BLaER1 (cell line): ENCODE data around the gene OR51I2.

Experiments used
- H3K27ac ChIP-seq: shearing (Covaris generic); formaldehyde crosslinking; 2 replicates; pipeline ENCODE4 v1.8.1; 2022
- H3K27me3 ChIP-seq: shearing (Covaris generic); formaldehyde crosslinking; 2 replicates; pipeline ENCODE4 v1.8.1; 2022
- H3K36me3 ChIP-seq: shearing (Covaris generic); formaldehyde crosslinking; 2 replicates; pipeline ENCODE4 v1.8.1; 2022
- H3K4me1 ChIP-seq: shearing (Covaris generic); formaldehyde crosslinking; 2 replicates; pipeline ENCODE4 v1.8.1; 2022
- H3K4me2 ChIP-seq: shearing (Covaris generic); formaldehyde crosslinking; 2 replicates; pipeline ENCODE4 v1.8.1; 2022
- H3K4me3 ChIP-seq: shearing (Covaris generic); formaldehyde crosslinking; 2 replicates; pipeline ENCODE4 v1.8.1; 2022
- H3K9ac ChIP-seq: shearing (Covaris generic); formaldehyde crosslinking; 2 replicates; pipeline ENCODE4 v1.8.1; 2022
- H3K9me3 ChIP-seq: shearing (Covaris generic); formaldehyde crosslinking; 2 replicates; pipeline ENCODE4 v1.8.1; 2022
- H4K20me1 ChIP-seq: shearing (Covaris generic); formaldehyde crosslinking; 2 replicates; pipeline ENCODE4 v1.8.1; 2022
- Cebpa-rat ChIP-seq: shearing (Covaris generic); IDR thresholded peaks from 2 replicates; pipeline ENCODE4 v1.8.1; 2022

OR51I2 gene

GRCh38 chr11:5449023-5449422 is at the start of gene OR51I2:
Gene OR51I2, plus strand, starts transcription at chr11:5449323. Its CDS starts 4,166 bp downstream, at chr11:5453489.
- Histone ChIP-seq H3K9me3 (no peaks in the 10 kb centered on the region), H3K4me3 (no peak within 1 kb of the TSS), H3K4me2 (no peak within 1 kb of the TSS), H4K20me1 (no peaks in the 10 kb centered on the region), H3K4me1 (no peaks in the 10 kb centered on the region), H3K36me3 (no peaks in the 10 kb centered on the region), H3K27me3 (no peaks in the 10 kb centered on the region), H3K9ac (no peak within 1 kb of the TSS), H3K27ac (no peak within 1 kb of the TSS)
- no peak for TF ChIP-seq Cebpa-rat

GRCh38 chr11:5405173-5405572 is 44.0 kb upstream of the OR51I2 start:
- H3K4me1 ChIP-seq, result no peaks in the 10 kb centered on the region
- H3K4me3 ChIP-seq, result no peak overlapping the region
- H3K9ac ChIP-seq, result no peak overlapping the region
- no peaks in the 10 kb centered on the region for H3K27me3 ChIP-seq
- H3K27ac ChIP-seq, result no peak overlapping the region
- H4K20me1 ChIP-seq, result no peaks in the 10 kb centered on the region
- TF ChIP-seq Cebpa-rat, result no peak
- H3K9me3 ChIP-seq, result no peaks in the 10 kb centered on the region
- H3K4me2 ChIP-seq, result no peak overlapping the region
- no peaks in the 10 kb centered on the region for H3K36me3 ChIP-seq

- H3K27me3 ChIP-seq, result no peaks in the 10 kb centered on the region
- no peak overlapping the region for H3K27ac ChIP-seq
- H3K9me3 ChIP-seq, result peaks cover 3% of the 10 kb centered on the region; the same call in 1 of the 2 replicates
- H4K20me1 ChIP-seq, result no peaks in the 10 kb centered on the region
- no peaks in the 10 kb centered on the region for H3K36me3 ChIP-seq
- no peaks in the 10 kb centered on the region for H3K4me1 ChIP-seq
- no peak for TF ChIP-seq Cebpa-rat
- H3K9ac ChIP-seq, result no peak overlapping the region
- H3K4me3 ChIP-seq, result no peak overlapping the region
- H3K4me2 ChIP-seq, result no peak overlapping the region
Observed at GRCh38 chr11:5420993-5421392, 28.1 kb upstream of the OR51I2 start.

- Histone ChIP-seq H3K4me3 (no peak within 1 kb of the TSS), H3K36me3 (no peaks in the 10 kb centered on the region), H3K27me3 (no peaks in the 10 kb centered on the region), H4K20me1 (no peaks in the 10 kb centered on the region), H3K4me2 (no peak within 1 kb of the TSS), H3K9ac (no peak within 1 kb of the TSS), H3K27ac (no peak within 1 kb of the TSS), H3K4me1 (no peaks in the 10 kb centered on the region), H3K9me3 (peaks cover 3% of the 10 kb centered on the region; the same call in 1 of the 2 replicates)
- no peak for TF ChIP-seq Cebpa-rat
Observed at GRCh38 chr11:5421811-5422210, 27.3 kb upstream of the OR51I2 start, which contains the start of gene OR51Q1. Gene OR51Q1, plus strand, starts transcription at chr11:5422111. Its CDS starts 90 bp downstream, at chr11:5422201.

- no peak for TF ChIP-seq Cebpa-rat
- H3K27ac ChIP-seq, result no peak overlapping the region
- no peaks in the 10 kb centered on the region for H3K4me1 ChIP-seq
- no peaks in the 10 kb centered on the region for H4K20me1 ChIP-seq
- H3K9me3 ChIP-seq, result no peaks in the 10 kb centered on the region
- H3K36me3 ChIP-seq, result no peaks in the 10 kb centered on the region
- H3K9ac ChIP-seq, result no peak overlapping the region
- H3K4me2 ChIP-seq, result no peak overlapping the region
- H3K27me3 ChIP-seq, result no peaks in the 10 kb centered on the region
- H3K4me3 ChIP-seq, result no peak overlapping the region
Observed at GRCh38 chr11:5423131-5423530, 26.0 kb upstream of the OR51I2 start.

- TF ChIP-seq Cebpa-rat, result no peak
- Histone ChIP-seq H3K27me3 (no peaks in the 10 kb centered on the region), H3K27ac (no peak within 1 kb of the TSS), H3K9me3 (no peaks in the 10 kb centered on the region), H4K20me1 (no peaks in the 10 kb centered on the region), H3K36me3 (no peaks in the 10 kb centered on the region), H3K4me3 (no peak within 1 kb of the TSS), H3K9ac (no peak within 1 kb of the TSS), H3K4me2 (no peak within 1 kb of the TSS), H3K4me1 (no peaks in the 10 kb centered on the region)
Observed at GRCh38 chr11:5441414-5441813, 7.7 kb upstream of the OR51I2 start, which contains the start of gene OR51I1. Gene OR51I1, minus strand, starts transcription at chr11:5441514. Its CDS starts 0 bp downstream, at chr11:5441514.

- H3K4me1 ChIP-seq, result no peaks in the 10 kb centered on the region
- H3K36me3 ChIP-seq, result no peaks in the 10 kb centered on the region
- H4K20me1 ChIP-seq, result no peaks in the 10 kb centered on the region
- no peak overlapping the region for H3K27ac ChIP-seq
- H3K9me3 ChIP-seq, result no peaks in the 10 kb centered on the region
- no peak overlapping the region for H3K9ac ChIP-seq
- no peak overlapping the region for H3K4me2 ChIP-seq
- H3K27me3 ChIP-seq, result no peaks in the 10 kb centered on the region
- no peak for TF ChIP-seq Cebpa-rat
- no peak overlapping the region for H3K4me3 ChIP-seq
Observed at GRCh38 chr11:5443835-5444393, 5.2 kb upstream of the OR51I2 start.

- Histone ChIP-seq H3K9me3 (no peaks in the 10 kb centered on the region), H3K4me1 (no peaks in the 10 kb centered on the region), H3K36me3 (no peaks in the 10 kb centered on the region), H4K20me1 (no peaks in the 10 kb centered on the region), H3K27ac (no peak overlapping the region), H3K9ac (no peak overlapping the region), H3K4me3 (no peak overlapping the region), H3K27me3 (no peaks in the 10 kb centered on the region), H3K4me2 (no peak overlapping the region)
- TF ChIP-seq Cebpa-rat, result no peak
Observed at GRCh38 chr11:5449432-5449831, 309 bp downstream of the OR51I2 start.

- no peak for TF ChIP-seq Cebpa-rat
- no peaks in the 10 kb centered on the region for H3K36me3 ChIP-seq
- H3K27me3 ChIP-seq, result no peaks in the 10 kb centered on the region; the same call in 1 of the 2 replicates
- no peak overlapping the region for H3K4me2 ChIP-seq
- H3K9ac ChIP-seq, result no peak overlapping the region
- no peaks in the 10 kb centered on the region for H3K9me3 ChIP-seq
- no peaks in the 10 kb centered on the region for H4K20me1 ChIP-seq
- no peak overlapping the region for H3K4me3 ChIP-seq
- no peaks in the 10 kb centered on the region for H3K4me1 ChIP-seq
- H3K27ac ChIP-seq, result no peak overlapping the region
Observed at GRCh38 chr11:5460983-5461621, 12.0 kb downstream of the OR51I2 start.

GRCh38 chr11:5467527-5467926 is 18.4 kb downstream of the OR51I2 start:
- H3K9ac ChIP-seq, result no peak overlapping the region
- no peaks in the 10 kb centered on the region for H4K20me1 ChIP-seq
- H3K4me3 ChIP-seq, result no peak overlapping the region
- H3K4me1 ChIP-seq, result no peaks in the 10 kb centered on the region
- no peak for TF ChIP-seq Cebpa-rat
- H3K4me2 ChIP-seq, result no peak overlapping the region
- H3K36me3 ChIP-seq, result no peaks in the 10 kb centered on the region
- H3K27me3 ChIP-seq, result no peaks in the 10 kb centered on the region
- H3K27ac ChIP-seq, result no peak overlapping the region
- H3K9me3 ChIP-seq, result no peaks in the 10 kb centered on the region
